Subcutaneous adipose tissue (tissue), 4 donors: ENCODE results near the gene ZBTB7C. TPM values are rescaled to one million over a fixed set of nuclear protein-coding genes. Genes with fewer than 3 reads are reported as not detected.

Experiments
- total RNA-seq, 4 donors: library from RNA; depleted of rRNA; stranded (reverse); fragments of >200 nt; gene quantifications; one replicate each; pipeline ENCODE4 v1.1.0, GENCODE V29; 2016
- TF ChIP-seq, protein P1 (sequence below): fragments of 450-650 bp; IDR thresholded peaks from one replicate; pipeline ENCODE4 v1.5.1; 2016; ENCODE audit warnings: low read depth, mild to moderate bottlenecking, control low read depth, antibody characterized with exemption, moderate library complexity

ZBTB7C gene
- total RNA-seq, 4 donors from 2014 or later, result 1.0 to 5.5 (median 4.4) TPM

DNA sequence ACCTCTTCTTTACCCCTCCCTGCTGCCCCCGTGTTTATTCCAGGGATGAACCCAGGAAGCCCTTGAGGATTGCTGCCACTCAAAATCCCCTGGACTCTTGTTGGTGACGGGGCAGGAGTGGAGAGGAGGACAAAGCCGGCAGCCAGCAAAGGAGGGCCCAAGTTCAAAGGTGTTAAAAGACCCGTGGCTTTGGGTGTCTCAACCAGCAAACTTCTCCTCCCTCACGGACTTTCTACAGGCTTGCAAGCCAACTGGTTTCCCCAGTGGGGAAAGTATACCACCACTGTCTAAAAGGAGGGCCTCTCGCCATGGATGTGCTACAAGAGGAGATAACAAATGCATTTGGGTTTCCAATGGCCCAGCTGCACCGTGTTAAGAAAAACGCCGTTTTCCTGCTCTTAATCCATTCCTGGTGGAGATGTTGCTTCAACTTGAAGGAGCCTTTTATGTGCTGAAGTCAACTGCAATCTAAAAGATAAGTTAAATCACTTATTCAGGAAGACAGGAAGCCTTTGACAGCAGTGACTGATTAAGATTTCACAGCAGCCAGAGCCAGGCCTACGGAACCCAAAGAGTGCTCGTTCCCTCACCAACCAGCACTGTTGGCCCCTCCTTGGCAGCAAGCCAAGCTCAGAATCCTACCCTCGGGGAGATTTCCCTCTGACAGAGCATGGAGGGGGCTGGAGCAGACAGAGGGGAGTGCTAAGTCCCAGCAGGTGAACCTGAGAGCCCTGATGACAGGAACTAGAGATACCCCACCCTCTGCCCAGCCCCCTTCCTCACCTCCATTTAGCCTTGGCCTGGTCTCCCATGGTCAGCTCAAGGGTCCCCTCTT, 57.8 kb downstream of the ZBTB7C start:
- TF ChIP-seq, protein P1, sequence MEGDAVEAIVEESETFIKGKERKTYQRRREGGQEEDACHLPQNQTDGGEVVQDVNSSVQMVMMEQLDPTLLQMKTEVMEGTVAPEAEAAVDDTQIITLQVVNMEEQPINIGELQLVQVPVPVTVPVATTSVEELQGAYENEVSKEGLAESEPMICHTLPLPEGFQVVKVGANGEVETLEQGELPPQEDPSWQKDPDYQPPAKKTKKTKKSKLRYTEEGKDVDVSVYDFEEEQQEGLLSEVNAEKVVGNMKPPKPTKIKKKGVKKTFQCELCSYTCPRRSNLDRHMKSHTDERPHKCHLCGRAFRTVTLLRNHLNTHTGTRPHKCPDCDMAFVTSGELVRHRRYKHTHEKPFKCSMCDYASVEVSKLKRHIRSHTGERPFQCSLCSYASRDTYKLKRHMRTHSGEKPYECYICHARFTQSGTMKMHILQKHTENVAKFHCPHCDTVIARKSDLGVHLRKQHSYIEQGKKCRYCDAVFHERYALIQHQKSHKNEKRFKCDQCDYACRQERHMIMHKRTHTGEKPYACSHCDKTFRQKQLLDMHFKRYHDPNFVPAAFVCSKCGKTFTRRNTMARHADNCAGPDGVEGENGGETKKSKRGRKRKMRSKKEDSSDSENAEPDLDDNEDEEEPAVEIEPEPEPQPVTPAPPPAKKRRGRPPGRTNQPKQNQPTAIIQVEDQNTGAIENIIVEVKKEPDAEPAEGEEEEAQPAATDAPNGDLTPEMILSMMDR, result no peak

DNA sequence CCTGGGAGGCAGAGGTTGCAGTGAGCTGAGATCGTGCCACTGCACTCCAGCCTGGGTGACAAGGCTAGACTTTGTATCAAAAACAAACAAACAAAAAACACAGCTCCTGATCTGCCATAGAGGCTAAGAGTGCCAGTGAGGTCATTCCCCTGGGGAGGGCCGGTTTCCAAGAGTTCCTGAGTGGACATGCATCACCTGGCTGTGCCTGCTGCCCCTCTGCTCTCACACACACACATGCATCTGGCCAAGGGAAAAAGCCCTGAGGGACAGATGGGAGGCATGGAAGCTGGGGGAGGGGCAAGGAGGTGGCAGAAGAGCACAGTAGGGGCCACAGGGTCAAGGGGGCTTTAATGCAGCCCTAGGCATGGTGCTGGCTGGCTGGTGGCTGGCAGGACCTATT, 60.4 kb downstream of the ZBTB7C start:
- TF ChIP-seq, protein P1, result no peak

DNA sequence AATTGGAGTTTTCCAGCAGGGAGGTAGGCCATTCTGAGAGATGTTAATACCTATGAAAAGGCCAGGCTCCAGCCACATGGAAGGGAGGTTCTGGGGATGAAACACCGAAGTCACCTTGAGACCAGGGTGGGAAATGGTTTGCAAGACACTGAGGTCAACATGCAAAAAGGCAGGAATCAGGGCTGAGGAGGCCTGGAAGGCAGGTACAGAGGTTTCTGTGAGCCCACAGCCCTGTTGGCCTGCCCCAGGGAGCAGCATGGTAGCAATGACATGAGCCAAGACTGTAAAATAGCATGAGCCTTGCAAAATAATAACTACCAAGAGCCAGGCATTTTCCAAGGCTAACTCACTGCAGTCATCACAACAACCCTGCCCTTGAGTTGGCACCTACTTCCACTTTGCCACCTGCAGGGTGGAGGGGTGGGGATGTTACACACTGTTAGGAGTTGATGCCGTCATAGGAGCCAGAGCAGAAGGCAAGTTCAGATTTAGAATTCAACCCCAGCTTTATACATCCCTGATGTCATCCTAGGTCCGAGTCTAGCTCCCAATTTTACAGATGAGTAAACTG, 61.3 kb downstream of the ZBTB7C start:
- TF ChIP-seq, protein P1, result no peak

DNA sequence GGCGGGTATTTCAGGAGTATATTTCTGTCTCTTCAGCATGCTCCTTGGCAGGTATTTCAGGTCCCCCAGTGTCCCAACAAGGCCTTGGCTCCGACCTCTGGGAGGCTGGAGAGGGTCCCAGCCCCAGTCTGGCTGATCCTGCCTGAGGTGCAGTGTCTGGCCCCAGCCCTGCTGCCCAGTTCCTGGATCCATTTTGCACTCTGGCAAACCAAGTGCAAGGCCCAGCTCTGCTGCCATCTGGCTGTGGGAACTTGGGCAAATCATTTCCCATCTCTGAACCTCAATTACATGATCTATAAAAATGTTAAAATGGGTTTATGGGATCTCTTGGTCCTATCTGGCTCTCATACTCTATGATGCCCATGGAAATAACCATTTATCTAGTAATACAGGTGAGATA, 63.6 kb downstream of the ZBTB7C start:
- TF ChIP-seq, protein P1, result no peak

- TF ChIP-seq, protein P1, result no peak
Observed at GRCh38 chr18:48342581-48342980, 66.6 kb downstream of the ZBTB7C start.

DNA sequence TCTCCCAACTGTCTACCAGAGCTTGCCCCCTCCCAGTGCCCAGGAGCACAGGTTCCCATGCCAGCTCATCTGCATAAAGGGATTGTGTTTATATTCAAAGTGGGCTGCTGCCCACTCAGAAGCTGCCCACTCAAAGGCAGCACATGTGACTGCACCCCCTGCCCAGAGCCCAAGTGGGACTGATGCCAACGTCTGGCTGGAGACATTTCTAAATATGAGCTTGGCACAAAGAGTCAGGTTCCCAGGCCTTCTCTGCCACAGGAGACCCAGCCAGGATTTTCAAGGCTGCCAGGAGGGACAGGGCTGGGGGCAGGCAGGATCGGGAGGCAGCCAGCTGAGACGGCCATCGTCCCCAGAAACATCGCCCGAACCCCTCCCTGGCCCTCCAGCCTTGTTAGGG, 67.1 kb downstream of the ZBTB7C start:
- TF ChIP-seq, protein P1, result no peak

- TF ChIP-seq, protein P1, result no peak
Observed at GRCh38 chr18:48340560-48340959, 68.6 kb downstream of the ZBTB7C start.
